Glutamatergic neuron (in vitro differentiated cells): ENCODE results near the gene GSTM4. TPM values are rescaled to one million over a fixed set of nuclear protein-coding genes. Genes with fewer than 3 reads are reported as not detected.

ENCODE experiments used
- DNase-seq: peaks from one replicate; pipeline ENCODE4 v3.0.0; 2022
- H3K27ac Mint-ChIP-seq: one replicate; pipeline ENCODE4 v1.8.0; 2020; ENCODE audit warnings: mild to moderate bottlenecking, mixed read lengths, inconsistent platforms; ENCODE audit not compliant: unreplicated experiment
- H3K27me3 Mint-ChIP-seq: one replicate; pipeline ENCODE4 v1.8.0; 2020; ENCODE audit warnings: mild to moderate bottlenecking, moderate library complexity, mixed read lengths, inconsistent platforms; ENCODE audit not compliant: unreplicated experiment
- H3K36me3 Mint-ChIP-seq: one replicate; pipeline ENCODE4 v1.8.0; 2020; ENCODE audit warnings: mild to moderate bottlenecking, mixed read lengths, inconsistent platforms; ENCODE audit not compliant: unreplicated experiment
- H3K4me1 Mint-ChIP-seq: one replicate; pipeline ENCODE4 v1.8.0; 2020; ENCODE audit warnings: mild to moderate bottlenecking, low read depth, mixed read lengths, inconsistent platforms; ENCODE audit not compliant: unreplicated experiment
- H3K4me3 Mint-ChIP-seq: one replicate; pipeline ENCODE4 v1.8.0; 2020; ENCODE audit warnings: mild to moderate bottlenecking, mixed read lengths, inconsistent platforms; ENCODE audit not compliant: unreplicated experiment
- H3K9me3 Mint-ChIP-seq: one replicate; pipeline ENCODE4 v1.8.0; 2020; ENCODE audit warnings: mild to moderate bottlenecking, moderate library complexity, mixed read lengths, inconsistent platforms; ENCODE audit not compliant: unreplicated experiment
- total RNA-seq: library from RNA; stranded (reverse); fragmentation: NEBNext Ultra II Directional; extraction: Animal tissue kit (Norgen Biotek cat#: 25700); gene quantifications from one replicate; pipeline ENCODE4 v1.2.1, GENCODE V29; 2021; ENCODE audit not compliant: unreplicated experiment
- TF ChIP-seq, protein P1 (sequence below): fragments of 200-600 bp; sonication (generic); IDR thresholded peaks from one replicate; pipeline ENCODE4 v1.5.0; 2021; ENCODE audit not compliant: partially characterized antibody, unreplicated experiment

The GSTM4 gene
- total RNA-seq, 1 donor from 2014 or later, result 12.3 TPM

DNA sequence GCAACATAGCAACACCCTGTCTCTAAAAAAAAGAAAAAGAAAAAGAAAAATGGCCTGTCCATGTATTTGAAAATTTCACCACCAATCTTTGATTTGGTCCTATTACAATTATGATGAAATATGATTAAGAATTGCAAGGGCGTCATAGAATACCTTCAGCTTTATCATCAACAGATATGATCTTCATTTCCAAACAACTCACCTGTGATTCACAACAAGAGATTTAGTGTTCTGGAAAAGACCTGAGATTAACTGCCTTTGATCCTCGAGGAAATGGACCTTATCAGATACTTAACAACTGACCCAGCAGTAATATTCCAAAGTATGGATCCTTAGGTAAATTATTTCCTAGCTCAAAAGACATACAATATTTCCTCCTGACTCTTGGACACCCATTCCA lies 3.5 kb upstream of the GSTM4 start:
- DNase-seq, result no peak
- no peak overlapping the region for H3K27ac Mint-ChIP-seq
- H3K4me3 Mint-ChIP-seq, result no peak overlapping the region
- peaks cover 2% of the 10 kb centered on the region for H3K9me3 Mint-ChIP-seq
- H3K27me3 Mint-ChIP-seq, result peaks cover 6% of the 10 kb centered on the region
- H3K4me1 Mint-ChIP-seq, result peaks cover 4% of the 10 kb centered on the region
- TF ChIP-seq, protein P1, sequence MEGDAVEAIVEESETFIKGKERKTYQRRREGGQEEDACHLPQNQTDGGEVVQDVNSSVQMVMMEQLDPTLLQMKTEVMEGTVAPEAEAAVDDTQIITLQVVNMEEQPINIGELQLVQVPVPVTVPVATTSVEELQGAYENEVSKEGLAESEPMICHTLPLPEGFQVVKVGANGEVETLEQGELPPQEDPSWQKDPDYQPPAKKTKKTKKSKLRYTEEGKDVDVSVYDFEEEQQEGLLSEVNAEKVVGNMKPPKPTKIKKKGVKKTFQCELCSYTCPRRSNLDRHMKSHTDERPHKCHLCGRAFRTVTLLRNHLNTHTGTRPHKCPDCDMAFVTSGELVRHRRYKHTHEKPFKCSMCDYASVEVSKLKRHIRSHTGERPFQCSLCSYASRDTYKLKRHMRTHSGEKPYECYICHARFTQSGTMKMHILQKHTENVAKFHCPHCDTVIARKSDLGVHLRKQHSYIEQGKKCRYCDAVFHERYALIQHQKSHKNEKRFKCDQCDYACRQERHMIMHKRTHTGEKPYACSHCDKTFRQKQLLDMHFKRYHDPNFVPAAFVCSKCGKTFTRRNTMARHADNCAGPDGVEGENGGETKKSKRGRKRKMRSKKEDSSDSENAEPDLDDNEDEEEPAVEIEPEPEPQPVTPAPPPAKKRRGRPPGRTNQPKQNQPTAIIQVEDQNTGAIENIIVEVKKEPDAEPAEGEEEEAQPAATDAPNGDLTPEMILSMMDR, result no peak
- no peaks in the 10 kb centered on the region for H3K36me3 Mint-ChIP-seq

DNA sequence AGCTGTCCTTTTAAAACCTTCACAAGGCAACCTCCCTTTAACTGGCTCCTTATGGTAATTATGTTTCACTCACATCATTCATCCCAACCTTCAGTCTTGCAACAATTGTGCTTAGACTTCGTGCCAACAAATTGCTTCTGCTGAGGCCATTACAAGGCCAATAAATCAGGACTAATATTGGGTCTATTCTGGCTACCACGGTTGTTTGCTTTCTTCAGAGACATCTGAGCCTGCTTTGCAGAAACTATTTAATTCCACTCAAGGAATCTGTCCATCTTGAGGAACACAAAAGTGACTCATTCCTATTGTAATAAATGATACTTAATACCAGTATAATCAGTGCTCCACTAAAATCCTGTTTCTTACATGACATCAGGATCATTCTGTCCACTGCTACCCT lies 2.6 kb upstream of the GSTM4 start:
- peaks cover 12% of the 10 kb centered on the region for H3K4me1 Mint-ChIP-seq
- H3K4me3 Mint-ChIP-seq, result no peak overlapping the region
- peaks cover 6% of the 10 kb centered on the region for H3K27me3 Mint-ChIP-seq
- H3K9me3 Mint-ChIP-seq, result peaks cover 4% of the 10 kb centered on the region
- no peak overlapping the region for H3K27ac Mint-ChIP-seq
- no peak for DNase-seq
- TF ChIP-seq, protein P1, result no peak
- H3K36me3 Mint-ChIP-seq, result no peaks in the 10 kb centered on the region

DNA sequence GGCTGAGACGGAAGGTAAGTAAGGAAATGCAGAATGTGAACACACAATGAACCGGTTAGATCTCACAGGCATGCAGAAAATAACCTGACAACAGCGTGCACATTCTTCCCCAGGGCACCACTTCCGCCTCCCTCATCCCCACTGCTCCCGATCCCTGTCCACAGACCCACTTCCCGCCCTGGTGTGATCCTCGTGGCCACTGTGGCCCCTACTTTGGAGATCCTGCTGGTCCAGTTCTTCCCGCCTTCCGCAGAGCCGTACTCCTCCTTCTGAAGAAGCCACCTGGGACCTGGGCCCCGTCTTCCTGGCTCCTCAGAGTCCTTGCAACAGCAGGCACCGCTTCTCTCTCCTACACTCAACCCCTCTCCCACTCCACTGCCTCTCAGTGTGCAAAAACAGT lies 1.4 kb upstream of the GSTM4 start:
- TF ChIP-seq, protein P1, result no peak
- Mint-ChIP-seq H3K27me3 (peaks cover 7% of the 10 kb centered on the region), H3K4me1 (peaks cover 22% of the 10 kb centered on the region), H3K9me3 (peaks cover 6% of the 10 kb centered on the region), H3K4me3 (peak overlapping the region; percentile 92), H3K27ac (no peak overlapping the region), H3K36me3 (peaks cover 3% of the 10 kb centered on the region)
- DNase-seq, result no peak

DNA sequence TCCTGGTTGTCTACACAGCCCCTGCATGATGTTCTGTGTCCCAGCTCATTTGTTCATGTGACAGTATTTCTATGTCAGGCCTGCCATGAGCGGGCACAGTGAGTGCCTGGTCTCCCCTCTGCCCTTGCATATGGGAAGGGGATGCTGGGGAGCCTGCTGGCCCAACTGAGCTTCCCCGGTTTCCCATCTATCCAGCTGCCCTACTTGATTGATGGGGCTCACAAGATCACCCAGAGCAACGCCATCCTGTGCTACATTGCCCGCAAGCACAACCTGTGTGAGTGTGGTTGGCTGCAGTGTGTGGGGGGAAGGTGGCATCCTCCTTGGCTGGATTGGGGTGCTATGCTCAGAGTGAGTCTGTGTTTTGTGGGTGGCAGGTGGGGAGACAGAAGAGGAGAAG lies 1.5 kb downstream of the GSTM4 start:
- TF ChIP-seq, protein P1, result no peak
- H3K4me1 Mint-ChIP-seq, result peaks cover 33% of the 10 kb centered on the region
- peaks cover 3% of the 10 kb centered on the region for H3K36me3 Mint-ChIP-seq
- peaks cover 6% of the 10 kb centered on the region for H3K9me3 Mint-ChIP-seq
- no peak overlapping the region for H3K27ac Mint-ChIP-seq
- H3K27me3 Mint-ChIP-seq, result peaks cover 5% of the 10 kb centered on the region
- no peak for DNase-seq
- peak overlapping the region; percentile 2 for H3K4me3 Mint-ChIP-seq

DNA sequence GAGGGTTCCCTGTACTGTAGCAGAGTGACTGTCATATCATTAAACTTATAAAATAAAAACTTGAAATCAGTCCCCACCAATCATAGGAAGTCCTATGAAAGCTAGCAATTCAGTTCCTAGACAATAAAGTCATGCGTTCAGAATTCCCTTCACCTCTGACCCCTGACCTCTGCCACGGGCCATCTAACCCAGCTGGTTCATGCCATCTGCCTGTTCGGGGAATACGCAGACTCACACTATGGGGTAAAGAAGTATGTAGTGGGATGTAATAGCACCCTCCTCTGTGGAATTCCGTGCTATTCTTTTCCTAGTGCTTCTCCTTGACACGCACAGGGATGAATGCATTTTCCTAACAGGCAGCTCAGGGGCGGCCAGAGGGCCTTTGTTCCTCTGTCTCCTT lies 2.1 kb downstream of the GSTM4 start:
- H3K4me3 Mint-ChIP-seq, result no peak overlapping the region
- H3K27me3 Mint-ChIP-seq, result peaks cover 5% of the 10 kb centered on the region
- H3K27ac Mint-ChIP-seq, result no peak overlapping the region
- peaks cover 3% of the 10 kb centered on the region for H3K36me3 Mint-ChIP-seq
- peaks cover 6% of the 10 kb centered on the region for H3K9me3 Mint-ChIP-seq
- DNase-seq, result no peak
- peaks cover 33% of the 10 kb centered on the region for H3K4me1 Mint-ChIP-seq
- TF ChIP-seq, protein P1, result no peak
